Peyer's patch (tissue), 4 donors: ENCODE data around the gene GGCT.

Experiments used
- CTCF ChIP-seq, 6 experiments: fragments of 450-650 bp in 4 of 6; fragments of 200-600 bp in 2 of 6; sonication (generic) in 1 of 6; IDR thresholded peaks; one replicate each; pipeline ENCODE4 v1.5.1; 2017 to 2019; ENCODE audit warnings: antibody characterized with exemption in 6 of 6, mild to moderate bottlenecking in 3 of 6, moderate library complexity in 1 of 6
- POLR2A ChIP-seq, 2 donors: fragments of 450-650 bp; IDR thresholded peaks; one replicate each; pipeline ENCODE4 v1.5.1; 2017; ENCODE audit warnings: antibody characterized with exemption in 2 of 2, mild to moderate bottlenecking in 2 of 2, moderate library complexity in 2 of 2

GRCh38 chr7:30503274-30504212 is 1.1 kb downstream of the GGCT start:
- no peak for TF ChIP-seq CTCF (IDR thresholded peaks at IDR 0.05)
- no peak for TF ChIP-seq POLR2A (IDR thresholded peaks at IDR 0.05)
